Measurements from ENCODE around the gene VAC14.

Gene VAC14

GRCh38 chr16:70769131-70769530 lies 31.8 kb downstream of the VAC14 start:
- peaks cover 16% of the 10 kb centered on the region; the same call in 1 of the 2 replicates for H3K36me3 ChIP-seq (ENCODE audit: insufficient read depth, low read length)
- H3K4me3 ChIP-seq (ENCODE audit: low read depth, low read length, poor library complexity, severe bottlenecking) = no peak overlapping the region
- no peak overlapping the region for H2AFZ ChIP-seq (ENCODE audit: low read length)
- H3K9me3 ChIP-seq (ENCODE audit: low read length) = no peaks in the 10 kb centered on the region
- H3K9me2 ChIP-seq (ENCODE audit: low read depth, low read length) = no peaks in the 10 kb centered on the region
- no peaks in the 10 kb centered on the region for H3K79me2 ChIP-seq (ENCODE audit: insufficient read depth, low read length)
- H3K9ac ChIP-seq (ENCODE audit: low read length) = no peak overlapping the region
- no peaks in the 10 kb centered on the region for H3F3A ChIP-seq (ENCODE audit: insufficient read depth, low read length)
- H3K27ac ChIP-seq (ENCODE audit: low read depth, low read length, poor library complexity, severe bottlenecking) = no peak overlapping the region
- no peak overlapping the region for H3K4me2 ChIP-seq (ENCODE audit: low read length)
- no peak for TF ChIP-seq EZH2 (IDR thresholded peaks at IDR 0.05; ENCODE audit: borderline replicate concordance, low read length)
- TF ChIP-seq CTCF (IDR thresholded peaks at IDR 0.05; ENCODE audit: low read length) = no peak
- no peaks in the 10 kb centered on the region for H4K20me1 ChIP-seq (ENCODE audit: insufficient read depth, low read length)
- no peaks in the 10 kb centered on the region for H3K4me1 ChIP-seq (ENCODE audit: insufficient read depth, low read length, severe bottlenecking)
- H3K27me3 ChIP-seq (ENCODE audit: insufficient read depth, low read length) = no peaks in the 10 kb centered on the region

- TF ChIP-seq EZH2 (IDR thresholded peaks at IDR 0.05; ENCODE audit: borderline replicate concordance, low read length) (no peak), CTCF (IDR thresholded peaks at IDR 0.05; ENCODE audit: low read length) (no peak)
- Histone ChIP-seq H3K9me2 (ENCODE audit: low read depth, low read length) (no peaks in the 10 kb centered on the region), H3K4me1 (ENCODE audit: insufficient read depth, low read length, severe bottlenecking) (no peaks in the 10 kb centered on the region), H3K27me3 (ENCODE audit: insufficient read depth, low read length) (no peaks in the 10 kb centered on the region), H3F3A (ENCODE audit: insufficient read depth, low read length) (no peaks in the 10 kb centered on the region), H3K79me2 (ENCODE audit: insufficient read depth, low read length) (no peaks in the 10 kb centered on the region), H4K20me1 (ENCODE audit: insufficient read depth, low read length) (no peaks in the 10 kb centered on the region), H3K27ac (ENCODE audit: low read depth, low read length, poor library complexity, severe bottlenecking) (no peak overlapping the region), H3K4me3 (ENCODE audit: low read depth, low read length, poor library complexity, severe bottlenecking) (no peak overlapping the region), H2AFZ (ENCODE audit: low read length) (no peak overlapping the region), H3K36me3 (ENCODE audit: insufficient read depth, low read length) (peaks cover 12% of the 10 kb centered on the region; the same call in 1 of the 2 replicates), H3K4me2 (ENCODE audit: low read length) (no peak overlapping the region), H3K9me3 (ENCODE audit: low read length) (no peaks in the 10 kb centered on the region), H3K9ac (ENCODE audit: low read length) (no peak overlapping the region)
These were observed 32.8 kb downstream of the VAC14 start for GRCh38 chr16:70768203-70768580.

- no peak for TF ChIP-seq EZH2 (IDR thresholded peaks at IDR 0.05; ENCODE audit: borderline replicate concordance, low read length)
- no peak for TF ChIP-seq CTCF (IDR thresholded peaks at IDR 0.05; ENCODE audit: low read length)
- Histone ChIP-seq H3K4me2 (ENCODE audit: low read length) (no peak overlapping the region), H2AFZ (ENCODE audit: low read length) (no peak overlapping the region), H3K4me3 (ENCODE audit: low read depth, low read length, poor library complexity, severe bottlenecking) (no peak overlapping the region), H3K9me2 (ENCODE audit: low read depth, low read length) (no peaks in the 10 kb centered on the region), H3K27ac (ENCODE audit: low read depth, low read length, poor library complexity, severe bottlenecking) (no peak overlapping the region), H4K20me1 (ENCODE audit: insufficient read depth, low read length) (no peaks in the 10 kb centered on the region), H3K9me3 (ENCODE audit: low read length) (no peaks in the 10 kb centered on the region), H3K27me3 (ENCODE audit: insufficient read depth, low read length) (no peaks in the 10 kb centered on the region), H3K36me3 (ENCODE audit: insufficient read depth, low read length) (peaks cover 6% of the 10 kb centered on the region; the same call in 1 of the 2 replicates), H3K79me2 (ENCODE audit: insufficient read depth, low read length) (no peaks in the 10 kb centered on the region), H3K4me1 (ENCODE audit: insufficient read depth, low read length, severe bottlenecking) (no peaks in the 10 kb centered on the region), H3K9ac (ENCODE audit: low read length) (no peak overlapping the region), H3F3A (ENCODE audit: insufficient read depth, low read length) (no peaks in the 10 kb centered on the region)
These were observed 33.4 kb downstream of the VAC14 start for GRCh38 chr16:70767377-70768202.

Data from OCI-LY1 (cell line).